Hepatocyte (in vitro differentiated cells): Measurements from ENCODE around the gene ATOX1.

Experiments used
- CTCF ChIP-seq: fragments of 200-600 bp; sonication (generic); IDR thresholded peaks from 2 replicates; pipeline ENCODE4 v1.5.1; 2016; ENCODE audit warnings: antibody characterized with exemption, mild to moderate bottlenecking; ENCODE audit not compliant: poor library complexity
- EZH2phosphoT487 ChIP-seq: fragments of 200-600 bp; sonication (generic); IDR thresholded peaks from one replicate; pipeline ENCODE4 v1.6.1; 2018; ENCODE audit warnings: antibody characterized with exemption, mild to moderate bottlenecking, low read depth, moderate library complexity; ENCODE audit not compliant: unreplicated experiment, severe bottlenecking

GRCh38 chr5:151787817-151788216, 29.4 kb upstream of the ATOX1 start:
- TF ChIP-seq EZH2phosphoT487, result no peak
- TF ChIP-seq CTCF, result no peak
